SK-N-MC (cell line): Measurements from ENCODE around the gene KMT2C.

Experiments
- EZH2 ChIP-seq: fragments of 200-600 bp; sonication (generic); IDR thresholded peaks from one replicate; pipeline ENCODE4 v1.6.1; 2017; ENCODE audit warnings: antibody characterized with exemption
- POLR2AphosphoS5 ChIP-seq: IDR thresholded peaks from 2 replicates; pipeline ENCODE4 v1.6.1; 2012; ENCODE audit warnings: mild to moderate bottlenecking, low read depth, low read length, borderline replicate concordance

GRCh38 chr7:152330827-152331226, 105.0 kb downstream of the KMT2C start:
- TF ChIP-seq POLR2AphosphoS5: no peak
- TF ChIP-seq EZH2: no peak
